SU-DHL-6 (cell line): ENCODE measurements around the gene EIF1AD.
A peak's percentile ranks its signal among the peaks of the same experiment; 100 is the strongest.

ENCODE experiments used
- H2AFZ ChIP-seq: fragments of 200-600 bp; sonication (generic); 2 replicates; pipeline ENCODE4 v1.6.1; 2014; ENCODE audit warnings: low read depth, mild to moderate bottlenecking, moderate library complexity, mixed read lengths, antibody characterized with exemption, low read length; ENCODE audit not compliant: severe bottlenecking
- H3F3A ChIP-seq: fragments of 200-600 bp; shearing (Covaris generic); 2 replicates; pipeline ENCODE4 v1.6.0; 2016; ENCODE audit warnings: antibody characterized with exemption, mild to moderate bottlenecking; ENCODE audit not compliant: insufficient read depth
- H3K27ac ChIP-seq: fragments of 200-600 bp; sonication (generic); 2 replicates; pipeline ENCODE4 v1.5.1; 2016; ENCODE audit warnings: low read depth, mild to moderate bottlenecking, low read length, moderate library complexity, mixed read lengths
- H3K27me3 ChIP-seq: fragments of 200-600 bp; sonication (generic), shearing (Covaris generic); 2 replicates; pipeline ENCODE4 v1.6.0; 2014; ENCODE audit warnings: mild to moderate bottlenecking, low read length
- H3K36me3 ChIP-seq: fragments of 200-600 bp; sonication (generic); 2 replicates; pipeline ENCODE4 v1.6.1; 2014; ENCODE audit warnings: mild to moderate bottlenecking, low read length, mixed read lengths
- H3K4me2 ChIP-seq: fragments of 300-600, 200-600 bp; shearing (Covaris generic), sonication (generic); 2 replicates; pipeline ENCODE4 v1.6.0; 2014; ENCODE audit warnings: low read length, low read depth, mild to moderate bottlenecking; ENCODE audit not compliant: poor library complexity, severe bottlenecking
- H3K4me3 ChIP-seq: fragments of 200-600 bp; sonication (generic); 2 replicates; pipeline ENCODE4 v1.5.1; 2014; ENCODE audit warnings: antibody characterized with exemption, low read length, mild to moderate bottlenecking, mixed read lengths; ENCODE audit not compliant: insufficient read depth, poor library complexity, severe bottlenecking
- H3K79me2 ChIP-seq: fragments of 200-600 bp; sonication (generic); 2 replicates; pipeline ENCODE4 v1.6.1; 2014; ENCODE audit warnings: mild to moderate bottlenecking, low read length, moderate library complexity; ENCODE audit not compliant: insufficient read depth
- H3K9ac ChIP-seq: fragments of 200-600 bp; sonication (generic); 2 replicates; pipeline ENCODE4 v1.7.0; 2014; ENCODE audit warnings: mild to moderate bottlenecking, low read length
- H3K9me2 ChIP-seq: fragments of 200-600 bp; sonication (generic); replicated peaks from 2 replicates; pipeline ENCODE4 v1.6.1; 2014; ENCODE audit warnings: low read length; ENCODE audit not compliant: insufficient read depth
- H3K9me3 ChIP-seq: fragments of 200-600 bp; sonication (generic); 2 replicates; pipeline ENCODE4 v1.6.1; 2014; ENCODE audit warnings: low read length, mixed read lengths; ENCODE audit not compliant: insufficient read depth
- H4K20me1 ChIP-seq: fragments of 200-600 bp; sonication (generic); 2 replicates; pipeline ENCODE4 v1.6.1; 2014; ENCODE audit warnings: low read depth, mild to moderate bottlenecking, antibody characterized with exemption, low read length, moderate library complexity, mixed read lengths
- EZH2phosphoT487 ChIP-seq: fragments of 200-600 bp; sonication (generic), shearing (Covaris generic); conservative IDR thresholded peaks from 2 replicates; pipeline ENCODE4 v1.6.1; 2018; ENCODE audit warnings: mild to moderate bottlenecking, antibody characterized with exemption, low read length, moderate library complexity, mixed read lengths
- TF ChIP-seq, protein P1 (sequence below): fragments of 200-600 bp; sonication (generic); IDR thresholded peaks from one replicate; pipeline ENCODE4 v1.5.1; 2017; ENCODE audit warnings: antibody characterized with exemption, mild to moderate bottlenecking, low read length, moderate library complexity; ENCODE audit not compliant: insufficient read depth, poor library complexity, severe bottlenecking

Gene EIF1AD, protein sequence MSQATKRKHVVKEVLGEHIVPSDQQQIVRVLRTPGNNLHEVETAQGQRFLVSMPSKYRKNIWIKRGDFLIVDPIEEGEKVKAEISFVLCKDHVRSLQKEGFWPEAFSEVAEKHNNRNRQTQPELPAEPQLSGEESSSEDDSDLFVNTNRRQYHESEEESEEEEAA

DNA sequence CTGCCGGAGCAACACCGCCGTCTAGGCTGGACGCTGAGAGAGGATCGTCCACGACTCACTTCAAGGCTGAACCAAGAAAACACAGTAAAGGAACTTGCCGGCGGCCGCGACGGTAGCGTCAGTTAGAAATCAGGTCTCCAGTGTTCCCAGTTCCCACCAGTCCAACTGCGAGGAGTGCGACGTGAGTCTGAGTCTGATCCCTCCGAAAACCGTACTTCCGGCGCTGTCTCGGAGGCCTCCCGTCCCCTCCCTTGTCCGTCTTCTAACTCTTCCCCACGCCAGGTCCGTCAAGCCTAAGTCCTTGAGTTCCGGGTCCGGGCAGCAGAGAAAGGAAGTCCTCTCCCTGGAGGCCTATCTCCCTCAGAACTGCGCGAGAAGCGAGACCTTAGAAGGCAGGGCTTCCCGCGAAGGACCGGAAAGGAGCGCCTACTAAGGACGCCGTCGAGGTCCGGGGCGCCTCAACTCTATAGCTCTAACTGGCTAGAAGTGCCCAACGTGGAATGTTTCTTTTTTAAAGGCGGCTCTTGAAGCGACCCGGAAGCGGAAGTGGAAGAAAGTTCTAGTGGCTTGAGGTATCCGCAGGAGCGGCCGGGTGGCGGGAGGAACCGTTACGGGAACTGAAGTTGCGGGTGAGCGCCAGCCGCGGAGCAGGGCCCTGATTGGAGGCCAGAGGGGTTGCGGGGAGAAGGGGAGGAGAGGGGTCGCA, at the start of gene EIF1AD, which contains the start of gene BANF1:
Gene EIF1AD, minus strand, starts transcription at position 216 of the 706 bp plus-strand sequence. CDS start 1,768 bp downstream, outside the sequence.
Gene BANF1, plus strand, starts transcription at position 562 of the 706 bp plus-strand sequence. CDS start 748 bp downstream, outside the sequence.
- Histone ChIP-seq H3K36me3 (peaks cover 3% of the 10 kb centered on the region; the same call in 1 of the 2 replicates), H3F3A (peaks cover 4% of the 10 kb centered on the region; the same call in 1 of the 2 replicates), H3K79me2 (peaks cover 26% of the 10 kb centered on the region), H4K20me1 (no peaks in the 10 kb centered on the region; the same call in 1 of the 2 replicates), H3K9me2 (no peaks in the 10 kb centered on the region), H3K9ac (peak within 1 kb of the TSS; percentile 78), H2AFZ (peak within 1 kb of the TSS; percentile 39), H3K9me3 (no peaks in the 10 kb centered on the region), H3K4me2 (peak within 1 kb of the TSS; percentile 80), H3K4me3 (peak within 1 kb of the TSS; percentile 87), H3K27me3 (no peaks in the 10 kb centered on the region), H3K27ac (peak within 1 kb of the TSS; percentile 89)
- TF ChIP-seq, protein P1, sequence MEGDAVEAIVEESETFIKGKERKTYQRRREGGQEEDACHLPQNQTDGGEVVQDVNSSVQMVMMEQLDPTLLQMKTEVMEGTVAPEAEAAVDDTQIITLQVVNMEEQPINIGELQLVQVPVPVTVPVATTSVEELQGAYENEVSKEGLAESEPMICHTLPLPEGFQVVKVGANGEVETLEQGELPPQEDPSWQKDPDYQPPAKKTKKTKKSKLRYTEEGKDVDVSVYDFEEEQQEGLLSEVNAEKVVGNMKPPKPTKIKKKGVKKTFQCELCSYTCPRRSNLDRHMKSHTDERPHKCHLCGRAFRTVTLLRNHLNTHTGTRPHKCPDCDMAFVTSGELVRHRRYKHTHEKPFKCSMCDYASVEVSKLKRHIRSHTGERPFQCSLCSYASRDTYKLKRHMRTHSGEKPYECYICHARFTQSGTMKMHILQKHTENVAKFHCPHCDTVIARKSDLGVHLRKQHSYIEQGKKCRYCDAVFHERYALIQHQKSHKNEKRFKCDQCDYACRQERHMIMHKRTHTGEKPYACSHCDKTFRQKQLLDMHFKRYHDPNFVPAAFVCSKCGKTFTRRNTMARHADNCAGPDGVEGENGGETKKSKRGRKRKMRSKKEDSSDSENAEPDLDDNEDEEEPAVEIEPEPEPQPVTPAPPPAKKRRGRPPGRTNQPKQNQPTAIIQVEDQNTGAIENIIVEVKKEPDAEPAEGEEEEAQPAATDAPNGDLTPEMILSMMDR: no peak
- TF ChIP-seq EZH2phosphoT487: no peak

- peaks cover 11% of the 10 kb centered on the region; the same call in 1 of the 2 replicates for H3K36me3 ChIP-seq
These were observed 49.4 kb upstream of the EIF1AD start for GRCh38 chr11:66051371-66051765.

DNA sequence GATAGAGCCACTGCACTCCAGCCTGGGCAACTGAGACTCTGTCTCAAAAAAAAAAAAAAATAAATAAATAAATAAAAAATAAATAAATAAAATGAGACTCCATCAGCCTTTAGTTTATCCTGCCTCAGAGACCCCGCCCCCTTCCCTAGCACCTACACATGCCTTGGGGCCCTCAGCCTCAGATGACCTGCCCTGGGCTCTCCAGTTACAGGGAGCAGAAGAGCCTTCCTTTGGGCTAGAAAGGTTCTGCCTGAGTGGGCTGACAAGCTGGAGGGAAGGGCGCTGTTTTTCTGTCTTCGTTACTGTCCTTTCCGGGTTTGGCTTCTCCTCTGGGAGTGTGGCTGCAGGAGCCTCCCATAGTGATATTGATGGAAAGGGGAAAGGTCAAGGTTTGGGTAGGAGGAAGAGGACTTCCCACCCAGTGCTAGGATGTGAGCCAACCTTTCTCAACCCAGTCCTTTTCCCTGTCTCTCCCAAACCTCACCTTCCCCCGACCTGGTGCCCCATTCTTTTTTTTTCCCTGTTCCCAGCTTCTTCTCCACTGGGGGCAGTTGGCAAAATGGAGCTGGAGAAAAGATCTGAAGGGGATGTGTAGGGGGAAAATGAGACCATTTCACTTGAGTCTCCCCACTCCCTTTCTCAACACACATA, 48.7 kb upstream of the EIF1AD start:
- peak overlapping the region; percentile 72 for H3K9ac ChIP-seq
- H3K9me3 ChIP-seq: no peaks in the 10 kb centered on the region
- H3K9me2 ChIP-seq: no peaks in the 10 kb centered on the region
- no peak overlapping the region for H3K4me3 ChIP-seq
- H3K27ac ChIP-seq: no peak overlapping the region
- no peak overlapping the region for H2AFZ ChIP-seq
- H3K36me3 ChIP-seq: peaks cover 9% of the 10 kb centered on the region; the same call in 1 of the 2 replicates
- TF ChIP-seq, protein P1: no peak
- TF ChIP-seq EZH2phosphoT487: no peak
- H3K27me3 ChIP-seq: no peaks in the 10 kb centered on the region
- peak overlapping the region; percentile 78 for H3K4me2 ChIP-seq
- H3K79me2 ChIP-seq: peaks cover 28% of the 10 kb centered on the region
- no peaks in the 10 kb centered on the region for H4K20me1 ChIP-seq
- H3F3A ChIP-seq: no peaks in the 10 kb centered on the region

More at GRCh38 chr11:66051371-66051765, 49.4 kb upstream of the EIF1AD start:
- H3K9me2 ChIP-seq: no peaks in the 10 kb centered on the region
- TF ChIP-seq EZH2phosphoT487: no peak
- TF ChIP-seq, protein P1: no peak
- H3K9me3 ChIP-seq: no peaks in the 10 kb centered on the region
- H3K4me2 ChIP-seq: peak overlapping the region; percentile 78
- no peaks in the 10 kb centered on the region for H4K20me1 ChIP-seq
- no peaks in the 10 kb centered on the region for H3F3A ChIP-seq
- H3K27me3 ChIP-seq: no peaks in the 10 kb centered on the region
- H3K9ac ChIP-seq: peak overlapping the region; percentile 72
- peak overlapping the region; percentile 59 for H3K4me3 ChIP-seq
- peaks cover 28% of the 10 kb centered on the region for H3K79me2 ChIP-seq
- peak overlapping the region; percentile 27 for H3K27ac ChIP-seq
- H2AFZ ChIP-seq: peak overlapping the region; percentile 78
